Testis (tissue), 2 donors: Measurements from ENCODE around the gene KRTAP10-5.

Source experiments
- POLR2A ChIP-seq: fragments of 450-650 bp; IDR thresholded peaks from one replicate; pipeline ENCODE4 v1.6.1; 2017; ENCODE audit warnings: antibody characterized with exemption, mild to moderate bottlenecking, moderate library complexity
- TF ChIP-seq, protein P1 (sequence below), 3 experiments: fragments of 450-650 bp in 2 of 3; fragments of 200-600 bp in 1 of 3; sonication (generic) in 1 of 3; IDR thresholded peaks; one replicate each; pipeline ENCODE4 v1.5.1; 2016 to 2019; ENCODE audit warnings: antibody characterized with exemption in 3 of 3, mild to moderate bottlenecking in 2 of 3, moderate library complexity in 1 of 3

DNA sequence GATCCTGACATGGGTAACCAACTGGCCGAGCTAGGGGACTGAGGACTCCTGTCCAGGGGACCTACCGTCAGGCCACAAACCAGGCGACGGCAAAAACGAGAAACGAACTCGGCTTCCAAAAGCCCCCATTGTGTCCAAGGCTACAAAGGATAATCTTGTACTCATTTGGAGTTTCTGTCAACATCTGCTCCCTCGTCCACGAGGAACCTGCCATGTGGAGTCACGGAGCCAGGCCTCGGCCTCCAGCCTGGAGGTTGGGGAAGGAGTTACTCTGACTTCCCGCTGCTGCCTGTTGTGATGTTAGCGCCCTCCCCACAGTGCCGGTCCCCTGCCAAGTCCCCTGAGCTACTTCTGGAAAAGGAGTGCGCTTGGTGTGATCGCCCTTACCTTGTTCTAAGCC is 47.7 kb downstream of the KRTAP10-5 start:
- TF ChIP-seq POLR2A: no peak
- TF ChIP-seq, protein P1, sequence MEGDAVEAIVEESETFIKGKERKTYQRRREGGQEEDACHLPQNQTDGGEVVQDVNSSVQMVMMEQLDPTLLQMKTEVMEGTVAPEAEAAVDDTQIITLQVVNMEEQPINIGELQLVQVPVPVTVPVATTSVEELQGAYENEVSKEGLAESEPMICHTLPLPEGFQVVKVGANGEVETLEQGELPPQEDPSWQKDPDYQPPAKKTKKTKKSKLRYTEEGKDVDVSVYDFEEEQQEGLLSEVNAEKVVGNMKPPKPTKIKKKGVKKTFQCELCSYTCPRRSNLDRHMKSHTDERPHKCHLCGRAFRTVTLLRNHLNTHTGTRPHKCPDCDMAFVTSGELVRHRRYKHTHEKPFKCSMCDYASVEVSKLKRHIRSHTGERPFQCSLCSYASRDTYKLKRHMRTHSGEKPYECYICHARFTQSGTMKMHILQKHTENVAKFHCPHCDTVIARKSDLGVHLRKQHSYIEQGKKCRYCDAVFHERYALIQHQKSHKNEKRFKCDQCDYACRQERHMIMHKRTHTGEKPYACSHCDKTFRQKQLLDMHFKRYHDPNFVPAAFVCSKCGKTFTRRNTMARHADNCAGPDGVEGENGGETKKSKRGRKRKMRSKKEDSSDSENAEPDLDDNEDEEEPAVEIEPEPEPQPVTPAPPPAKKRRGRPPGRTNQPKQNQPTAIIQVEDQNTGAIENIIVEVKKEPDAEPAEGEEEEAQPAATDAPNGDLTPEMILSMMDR (IDR thresholded peaks at IDR 0.05): no peak
